M059J (cell line): ENCODE data around the gene SREK1. TPM values are rescaled to one million over a fixed set of nuclear protein-coding genes. Genes with fewer than 3 reads are reported as not detected.
"Not testable (repeated sequence)": the region's sequence is repeated elsewhere in the genome, so short reads cannot be mapped to it uniquely, and the experiment has no call there.

Source experiments
- DNase-seq: peaks from one replicate; pipeline ENCODE4 v3.0.0-alpha.2; 2012; ENCODE audit warnings: low read depth
- total RNA-seq: library from RNA; depleted of rRNA; stranded (reverse); fragments of >200 nt; shearing (Covaris generic); gene quantifications from 2 replicates; pipeline ENCODE4 v1.2.3, GENCODE V29; 2014; rRNA removed

SREK1 gene
- total RNA-seq, 1 experiment from 2014 or later: 20.1 TPM

DNA sequence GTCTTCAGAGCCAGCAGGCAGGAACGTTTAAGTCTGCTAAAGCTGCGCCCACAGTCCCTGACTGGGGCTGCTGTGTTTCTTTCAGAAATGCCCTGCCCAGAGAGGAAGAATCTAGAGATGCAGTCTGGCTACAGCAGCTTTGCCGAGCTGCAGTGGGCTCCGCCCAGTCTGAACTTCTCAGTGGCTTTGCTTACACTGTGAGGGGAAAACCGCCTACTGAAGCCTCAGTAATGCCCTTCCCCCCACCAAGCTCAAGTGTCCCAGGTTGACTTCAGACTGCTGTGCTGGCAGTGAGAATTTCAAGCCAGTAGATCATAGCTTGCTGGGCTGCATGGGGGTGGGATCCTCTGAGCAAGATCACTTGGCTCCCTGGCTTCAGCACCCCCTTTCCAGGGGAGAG lies 78.4 kb downstream of the SREK1 start:
- no peak for DNase-seq

DNA sequence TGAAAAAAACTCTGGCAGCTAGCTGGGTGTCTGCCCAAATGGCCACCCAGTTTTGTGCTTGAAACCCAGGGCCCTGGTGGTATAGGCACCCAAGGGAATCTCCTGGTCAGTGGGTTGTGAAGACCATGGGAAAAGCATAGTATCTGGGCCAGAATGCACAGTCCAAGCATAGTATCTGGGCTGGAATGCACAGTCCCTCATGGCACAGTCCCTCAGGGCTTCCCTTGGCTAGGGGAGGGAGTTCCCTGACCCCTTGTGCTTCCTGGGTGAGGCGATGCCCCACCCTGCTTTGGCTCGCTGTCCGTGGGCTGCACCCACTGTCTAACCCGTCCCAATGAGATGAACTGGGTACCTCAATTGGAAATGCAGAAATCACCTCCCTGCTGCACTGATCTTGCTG lies 78.8 kb downstream of the SREK1 start:
- not testable (repeated sequence) for DNase-seq

DNA sequence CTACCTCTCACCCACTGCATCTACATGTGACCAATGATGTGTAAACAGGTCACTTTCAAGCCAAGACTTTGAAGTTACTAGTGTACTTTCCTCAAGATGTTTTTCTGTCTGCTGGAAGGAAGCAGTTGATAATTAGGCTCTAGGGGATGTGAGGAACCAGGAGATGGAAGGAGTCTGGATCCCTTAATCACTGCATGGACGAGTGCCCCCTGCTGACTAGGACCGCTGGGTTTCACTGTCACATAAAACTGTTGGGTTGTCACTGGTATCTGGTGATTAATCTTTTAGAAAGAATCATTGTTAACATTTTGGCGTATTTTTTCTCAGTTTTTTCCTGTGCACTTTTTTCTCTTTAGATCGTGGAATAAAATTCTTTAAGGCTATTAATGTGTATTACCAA lies 79.5 kb downstream of the SREK1 start:
- DNase-seq: peak; percentile 25

DNA sequence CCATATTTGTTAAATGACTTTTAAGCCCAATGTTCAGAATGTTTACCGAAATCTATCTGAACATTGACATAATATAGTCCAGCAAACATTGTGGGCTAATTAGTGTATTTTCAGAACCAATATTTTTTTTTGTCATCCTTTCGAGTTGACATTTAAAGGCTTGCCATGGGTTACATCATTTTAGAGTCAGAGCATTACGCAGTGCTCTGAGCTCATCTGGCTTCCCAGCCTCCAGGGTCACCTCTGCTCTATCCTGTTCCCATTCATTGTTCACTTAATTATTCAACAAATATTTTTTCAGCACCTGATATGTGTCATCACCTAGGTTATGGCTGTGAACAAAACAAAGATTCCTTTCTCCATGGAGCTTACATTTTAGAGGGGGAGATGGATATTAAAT lies 80.2 kb downstream of the SREK1 start:
- DNase-seq: no peak

DNA sequence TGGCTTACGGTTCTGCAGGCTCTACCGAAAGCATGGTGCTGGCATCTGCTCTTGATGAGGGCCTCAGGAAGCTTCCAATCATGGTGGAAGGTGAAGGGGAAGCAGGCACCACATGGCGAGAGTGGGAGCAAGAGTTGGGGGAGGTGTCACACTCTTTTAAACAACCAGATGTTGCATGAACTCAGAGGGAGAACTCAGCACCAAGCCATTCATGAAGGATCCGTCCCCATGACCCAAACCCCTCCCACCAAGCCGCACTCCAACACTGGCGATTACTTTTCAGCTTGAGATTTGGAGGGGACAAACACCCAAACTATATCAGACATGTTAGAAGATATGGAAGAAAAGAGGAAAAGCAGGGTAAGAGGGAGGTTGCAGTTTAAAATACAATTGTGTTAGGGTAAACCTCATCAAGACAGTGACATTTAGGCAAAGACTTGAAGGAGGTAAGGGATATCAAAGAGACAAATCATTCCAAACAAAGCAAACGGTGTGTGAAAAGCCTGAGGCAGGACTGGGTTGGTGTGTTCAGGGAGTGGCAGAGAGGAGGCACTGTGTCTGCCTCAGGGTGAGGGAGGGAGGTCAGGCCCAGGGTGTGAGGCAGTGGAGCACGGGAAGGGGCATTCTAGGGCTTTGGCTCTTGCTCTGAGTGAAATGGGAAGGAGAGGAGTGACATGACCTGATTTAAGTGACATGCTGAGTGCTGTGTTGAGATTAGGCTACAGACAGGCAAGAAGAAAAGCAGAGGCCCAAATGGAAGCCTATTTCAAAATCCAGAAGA lies 80.9 kb downstream of the SREK1 start:
- DNase-seq: no peak

DNA sequence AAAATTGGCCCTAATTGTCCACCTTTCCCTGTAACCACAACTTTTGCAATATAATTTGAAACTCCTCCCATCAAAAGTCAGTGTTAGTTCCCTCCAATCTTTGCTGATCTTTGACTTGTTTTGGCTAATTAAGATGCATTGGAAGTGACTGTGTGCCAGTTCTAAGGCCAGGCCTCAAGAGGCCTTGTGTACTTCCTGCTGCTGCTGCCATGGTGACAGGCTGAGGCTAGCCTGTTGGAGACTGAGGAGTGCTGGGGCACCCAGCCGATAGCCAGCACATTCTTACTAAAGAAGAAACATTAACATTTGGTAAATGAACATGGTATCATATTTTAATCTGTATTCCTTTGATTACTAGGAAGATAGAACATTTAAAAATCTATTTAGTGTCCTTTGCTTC lies 86.5 kb downstream of the SREK1 start:
- DNase-seq: peak; percentile 76

DNA sequence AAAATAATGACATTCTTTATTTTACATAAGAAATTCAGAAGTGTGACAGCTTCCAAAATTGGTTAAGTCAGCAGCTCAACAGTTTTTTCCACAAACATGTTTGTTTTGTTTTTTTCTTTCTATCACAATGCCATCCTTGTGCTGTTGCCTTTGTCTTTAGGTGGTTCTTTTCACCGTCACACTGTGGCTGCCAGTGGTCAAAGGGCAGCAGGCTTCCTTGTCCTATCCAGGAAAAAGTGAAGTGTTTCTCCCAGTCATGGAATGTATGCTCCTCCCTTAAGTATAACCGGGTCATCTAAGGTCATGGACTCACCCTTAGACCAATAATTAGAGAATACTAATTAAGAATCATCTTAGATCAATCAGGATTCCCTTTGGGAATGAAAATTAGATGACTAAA lies 87.4 kb downstream of the SREK1 start:
- no peak for DNase-seq

DNA sequence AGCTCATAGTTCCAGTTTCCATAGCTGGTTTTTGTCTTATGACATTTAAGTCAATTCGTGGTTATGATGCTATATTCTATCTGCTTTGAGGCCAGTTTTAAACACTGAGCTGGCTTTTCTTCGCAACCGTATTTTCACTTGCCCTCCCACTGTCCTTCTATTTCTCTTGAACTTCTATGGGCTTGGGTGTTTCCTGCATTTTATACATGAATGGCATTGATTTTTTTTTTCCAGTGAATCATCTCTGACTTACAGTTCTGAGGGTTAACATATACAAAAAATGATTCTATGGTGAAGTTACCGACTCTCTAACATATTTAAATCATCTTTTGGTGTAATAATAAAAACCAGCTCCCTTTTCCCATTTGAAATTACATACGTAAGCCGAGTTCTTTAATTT lies 88.2 kb downstream of the SREK1 start:
- no peak for DNase-seq

DNA sequence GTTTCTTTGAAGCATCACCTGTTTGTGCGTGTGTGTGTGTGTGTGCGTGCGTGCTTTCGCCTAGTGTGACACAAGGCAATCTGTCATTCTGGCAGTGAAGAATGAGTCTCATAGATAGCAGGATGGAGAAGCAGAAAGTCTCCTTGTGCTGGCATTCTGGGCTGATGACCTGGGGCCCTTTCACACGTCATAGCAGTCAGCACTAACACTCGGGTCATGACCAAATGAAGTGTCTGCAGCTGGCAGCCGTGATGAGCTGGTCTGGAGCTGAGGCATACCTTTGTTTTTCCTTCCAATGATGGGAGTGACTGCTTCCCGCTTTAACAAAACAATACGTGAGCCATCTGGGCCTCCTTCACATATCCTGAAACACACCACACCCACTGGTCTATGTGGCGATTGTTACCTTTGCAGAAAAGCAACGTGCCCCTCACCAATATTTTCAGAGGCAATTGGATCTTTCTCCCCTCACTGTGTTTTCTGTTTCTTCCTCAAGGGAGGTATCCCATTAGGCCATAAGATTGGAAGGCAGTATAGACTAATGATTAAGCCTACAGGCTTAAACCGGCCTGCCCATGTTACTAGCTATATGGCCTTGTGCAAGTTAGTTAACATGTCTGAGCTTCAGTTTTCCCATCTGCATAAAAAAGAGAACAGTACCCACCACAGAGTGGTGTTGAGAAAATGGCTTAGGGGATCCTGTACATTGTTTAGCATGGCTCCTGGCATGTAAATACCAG lies 88.8 kb downstream of the SREK1 start:
- peak; percentile 12 for DNase-seq

Other genes starting within 250 kb of the SREK1 start
- gene ERBIN, start 217.7 kb upstream of the SREK1 start, total RNA-seq: 76.9 and 98.6 TPM in 2 replicates